WTC11 (cell line): Measurements from ENCODE around the gene MRPL34. TPM values are rescaled to one million over a fixed set of nuclear protein-coding genes. Genes with fewer than 3 reads are reported as not detected.

Experiments
- ARID4B ChIP-seq: sonication (generic); formaldehyde crosslinking; IDR thresholded peaks from 2 replicates; pipeline ENCODE4 v1.8.0; 2023; ENCODE audit warnings: missing genetic modification reagents, mild to moderate bottlenecking, borderline replicate concordance
- ATF1 ChIP-seq: sonication (generic); formaldehyde crosslinking; IDR thresholded peaks from 2 replicates; pipeline ENCODE4 v1.8.1; 2023; ENCODE audit warnings: mild to moderate bottlenecking, moderate library complexity, missing genetic modification reagents
- ATF3 ChIP-seq: sonication (generic); formaldehyde crosslinking; conservative IDR thresholded peaks from 2 replicates; pipeline ENCODE4 v1.8.1; 2022; ENCODE audit warnings: mild to moderate bottlenecking, missing genetic modification reagents
- CBFB ChIP-seq: sonication (generic); formaldehyde crosslinking; IDR thresholded peaks from 2 replicates; pipeline ENCODE4 v1.8.1; 2022; ENCODE audit warnings: mild to moderate bottlenecking, low read depth, missing genetic modification reagents
- CDX4 ChIP-seq: fragments of 250-450 bp; sonication (Bioruptor Pico); IDR thresholded peaks from 2 replicates; pipeline ENCODE4 v1.9.0; 2021; ENCODE audit warnings: moderate library complexity, mild to moderate bottlenecking, inconsistent platforms, borderline replicate concordance
- CREB1 ChIP-seq: sonication (generic); formaldehyde crosslinking; IDR thresholded peaks from 2 replicates; pipeline ENCODE4 v1.8.0; 2023; ENCODE audit warnings: mild to moderate bottlenecking, missing genetic modification reagents
- EMX1 ChIP-seq: fragments of 250-450 bp; sonication (Bioruptor Pico); IDR thresholded peaks from 2 replicates; pipeline ENCODE4 v1.8.0; 2021; ENCODE audit warnings: mild to moderate bottlenecking
- FOXJ3 ChIP-seq: sonication (generic); formaldehyde crosslinking; IDR thresholded peaks from 2 replicates; pipeline ENCODE4 v1.9.0; 2021; ENCODE audit warnings: missing genetic modification reagents, mild to moderate bottlenecking, borderline replicate concordance
- FOXP1 ChIP-seq: sonication (generic); formaldehyde crosslinking; IDR thresholded peaks from 2 replicates; pipeline ENCODE4 v1.8.0; 2022; ENCODE audit warnings: missing genetic modification reagents, mild to moderate bottlenecking, moderate library complexity, borderline replicate concordance
- GABPB1 ChIP-seq: sonication (generic); formaldehyde crosslinking; IDR thresholded peaks from 2 replicates; pipeline ENCODE4 v1.8.1; 2023; ENCODE audit warnings: mild to moderate bottlenecking, missing genetic modification reagents
- GRHL2 ChIP-seq: fragments of 250-450 bp; sonication (Bioruptor Pico); IDR thresholded peaks from 2 replicates; pipeline ENCODE4 v1.8.0; 2022; ENCODE audit warnings: mild to moderate bottlenecking, moderate library complexity; ENCODE audit not compliant: insufficient replicate concordance, severe bottlenecking
- HMGXB4 ChIP-seq: sonication (generic); formaldehyde crosslinking; IDR thresholded peaks from 2 replicates; pipeline ENCODE4 v1.8.1; 2023; ENCODE audit warnings: mild to moderate bottlenecking, moderate library complexity, missing genetic modification reagents
- MYBL2 ChIP-seq: sonication (generic); formaldehyde crosslinking; IDR thresholded peaks from 2 replicates; pipeline ENCODE4 v1.8.1; 2023; ENCODE audit warnings: mild to moderate bottlenecking, moderate library complexity, missing genetic modification reagents
- NFATC4 ChIP-seq: fragments of 250-450 bp; sonication (Bioruptor Pico); IDR thresholded peaks from 2 replicates; pipeline ENCODE4 v1.9.0; 2021; ENCODE audit warnings: mild to moderate bottlenecking
- NR3C1 ChIP-seq: sonication (generic); formaldehyde crosslinking; conservative IDR thresholded peaks from 2 replicates; pipeline ENCODE4 v1.8.1; 2023; ENCODE audit warnings: low read depth, mild to moderate bottlenecking, missing genetic modification reagents
- PREB ChIP-seq: sonication (generic); formaldehyde crosslinking; IDR thresholded peaks from 2 replicates; pipeline ENCODE4 v1.8.1; 2022; ENCODE audit warnings: mild to moderate bottlenecking, missing genetic modification reagents, moderate library complexity, borderline replicate concordance
- PRRX2 ChIP-seq: fragments of 250-450 bp; sonication (Bioruptor Pico); IDR thresholded peaks from 2 replicates; pipeline ENCODE4 v1.8.0; 2021; ENCODE audit warnings: mild to moderate bottlenecking
- STAT6 ChIP-seq: sonication (generic); formaldehyde crosslinking; conservative IDR thresholded peaks from 2 replicates; pipeline ENCODE4 v1.8.1; 2023; ENCODE audit warnings: mild to moderate bottlenecking, low read depth, missing genetic modification reagents, moderate library complexity
- TEAD1 ChIP-seq: sonication (generic); formaldehyde crosslinking; IDR thresholded peaks from 2 replicates; pipeline ENCODE4 v1.8.0; 2022; ENCODE audit warnings: mild to moderate bottlenecking, missing genetic modification reagents
- ZBTB43 ChIP-seq: sonication (generic); formaldehyde crosslinking; IDR thresholded peaks from 2 replicates; pipeline ENCODE4 v1.8.1; 2023; ENCODE audit warnings: mild to moderate bottlenecking, missing genetic modification reagents
- ZMAT4 ChIP-seq: fragments of 250-450 bp; sonication (Bioruptor Pico); IDR thresholded peaks from 2 replicates; pipeline ENCODE4 v1.9.0; 2021; ENCODE audit warnings: mild to moderate bottlenecking
- ZNF138 ChIP-seq: sonication (generic); formaldehyde crosslinking; conservative IDR thresholded peaks from 2 replicates; pipeline ENCODE4 v1.8.1; 2022; ENCODE audit warnings: mild to moderate bottlenecking, moderate library complexity, missing genetic modification reagents
- ZNF263 ChIP-seq: sonication (generic); formaldehyde crosslinking; IDR thresholded peaks from 2 replicates; pipeline ENCODE4 v1.8.1; 2022; ENCODE audit warnings: low read depth, mild to moderate bottlenecking, moderate library complexity, missing genetic modification reagents
- ZNF317 ChIP-seq: sonication (generic); formaldehyde crosslinking; IDR thresholded peaks from 2 replicates; pipeline ENCODE4 v1.8.1; 2023; ENCODE audit warnings: low read depth, mild to moderate bottlenecking, moderate library complexity, missing genetic modification reagents, borderline replicate concordance
- ZNF512 ChIP-seq: sonication (generic); formaldehyde crosslinking; IDR thresholded peaks from 2 replicates; pipeline ENCODE4 v1.8.1; 2022; ENCODE audit warnings: missing genetic modification reagents, borderline replicate concordance
- total RNA-seq: library from RNA; stranded (reverse); gene quantifications from 3 replicates; pipeline ENCODE4 v1.2.3, GENCODE V29; 2021

The MRPL34 gene
- total RNA-seq, 1 experiment from 2014 or later: 130 TPM

GRCh38 chr19:17260842-17261325, 44.8 kb upstream of the MRPL34 start (continued):
- TF ChIP-seq ARID4B: no peak
- TF ChIP-seq PREB (CRISPR knock-in tag): no peak
- TF ChIP-seq CREB1 (CRISPR knock-in tag): no peak
- TF ChIP-seq GABPB1 (CRISPR knock-in tag): no peak
- no peak for TF ChIP-seq ZNF263 (CRISPR knock-in tag)
- TF ChIP-seq ZNF512 (CRISPR knock-in tag): no peak
- no peak for TF ChIP-seq EMX1 (CRISPR knock-in tag)
- no peak for TF ChIP-seq FOXJ3 (CRISPR knock-in tag)
- TF ChIP-seq ATF1 (CRISPR knock-in tag): no peak
- TF ChIP-seq PRRX2 (CRISPR knock-in tag): no peak
- no peak for TF ChIP-seq ZNF317
- no peak for TF ChIP-seq ZMAT4 (CRISPR knock-in tag)
- TF ChIP-seq NFATC4: no peak
- TF ChIP-seq HMGXB4 (CRISPR knock-in tag): peak; percentile 26; the same call in 1 of the 2 replicates
- no peak for TF ChIP-seq ATF3 (CRISPR knock-in tag)
- no peak for TF ChIP-seq STAT6 (CRISPR knock-in tag)
- no peak for TF ChIP-seq NR3C1 (CRISPR knock-in tag)
- 0 out of 2 replicates have a peak, but pooled peaks have one; percentile 33 for TF ChIP-seq FOXP1
- peak; percentile 39; the same call in 1 of the 2 replicates for TF ChIP-seq TEAD1 (CRISPR knock-in tag)
- no peak for TF ChIP-seq CDX4 (CRISPR knock-in tag)
- no peak for TF ChIP-seq GRHL2 (CRISPR knock-in tag)
- TF ChIP-seq ZBTB43 (CRISPR knock-in tag): no peak
- no peak for TF ChIP-seq MYBL2 (CRISPR knock-in tag)
- no peak for TF ChIP-seq ZNF138 (CRISPR knock-in tag)
- TF ChIP-seq CBFB: no peak
